ENCODE data around the gene MMP1.

- TF ChIP-seq CTCF (IDR thresholded peaks at IDR 0.05 in 4 of 5, conservative IDR thresholded peaks at IDR 0.05 in 1 of 5) (no peak), POLR2A (IDR thresholded peaks at IDR 0.05) (no peak)
Observed at GRCh38 chr11:102753267-102753666, 44.7 kb downstream of the MMP1 start.

Data from gastrocnemius medialis (tissue), 4 donors.